Measurements from ENCODE around the gene LIPG.

- TF ChIP-seq ATF2 (CRISPR knock-in tag; IDR thresholded peaks at IDR 0.05), result no peak
- TF ChIP-seq NCOA2 (IDR thresholded peaks at IDR 0.05; ENCODE audit: partially characterized antibody in 2 of 2), result no peak
- no peak for TF ChIP-seq CTCF (IDR thresholded peaks at IDR 0.05 in 2 of 3, conservative IDR thresholded peaks at IDR 0.05 in 1 of 3; ENCODE audit: insufficient read depth in 2 of 3, low read depth in 1 of 3, low read length in 3 of 3)
Observed at GRCh38 chr18:49616618-49617328, 54.9 kb downstream of the LIPG start.

Measured in K562 (cell line).